ENCODE results near the gene TMEM214. TPM values are rescaled to one million over a fixed set of nuclear protein-coding genes. Genes with fewer than 3 reads are reported as not detected.

Gene TMEM214
- total and polyA plus RNA-seq, 2 of the 8 experiments (the other 6 are each of a cell fraction or from before 2014, with no cell fraction given), result 49.7 to 71.0 TPM

GRCh38 chr2:27039426-27039825, 6.7 kb downstream of the TMEM214 start:
- Histone ChIP-seq H2AK5ac (ENCODE audit: low read depth, low read length) (no peak overlapping the region), H3K4me1 (replicated peaks in 1 of 4; ENCODE audit: control insufficient read depth in 3 of 4, insufficient read depth in 4 of 4, low read length in 3 of 4) (no peaks in the 10 kb centered on the region), H2BK15ac (ENCODE audit: low read length) (no peak overlapping the region), H3K23me2 (ENCODE audit: low read depth, low read length) (no peaks in the 10 kb centered on the region), H3K27ac (ENCODE audit: low read depth, low read length) (no peak overlapping the region), H4K91ac (replicated peaks; ENCODE audit: insufficient read length, low read length) (no peak overlapping the region), H2BK12ac (ENCODE audit: low read depth, low read length) (no peak overlapping the region), H2BK20ac (ENCODE audit: low read length) (no peak overlapping the region), H4K5ac (ENCODE audit: insufficient read length, low read depth, low read length) (no peak overlapping the region), H3K23ac (ENCODE audit: insufficient read length) (no peak overlapping the region), H3K4ac (replicated peaks; ENCODE audit: insufficient read length, low read depth, low read length) (no peak overlapping the region), H3K14ac (ENCODE audit: insufficient read length) (no peak overlapping the region), H3K27me3 (replicated peaks in 1 of 4; ENCODE audit: control insufficient read depth in 3 of 4, extremely low read depth in 1 of 4, insufficient read depth in 3 of 4, low read length in 3 of 4) (no peaks in the 10 kb centered on the region), H3K18ac (ENCODE audit: extremely low read depth, low read length) (no peak overlapping the region), H2BK5ac (ENCODE audit: low read depth, low read length) (no peak overlapping the region), H3K9me3 (ENCODE audit: insufficient read depth in 2 of 2, low read depth in 1 of 2, low read length in 1 of 2) (no peaks in the 10 kb centered on the region), H3K56ac (replicated peaks; ENCODE audit: insufficient read length, low read depth, low read length) (no peak overlapping the region), H3K4me3 (ENCODE audit: extremely low read depth in 1 of 4, insufficient read depth in 2 of 4, low read depth in 3 of 4, low read length in 4 of 4) (no peak overlapping the region), H2AFZ (ENCODE audit: low read length) (no peak overlapping the region), H3K79me2 (ENCODE audit: control insufficient read depth in 1 of 2, insufficient read depth in 2 of 2, low read length in 2 of 2) (no peaks in the 10 kb centered on the region), H2BK120ac (replicated peaks; ENCODE audit: low read depth, low read length) (no peak overlapping the region), H4K20me1 (replicated peaks in 1 of 2; ENCODE audit: control insufficient read depth in 1 of 2, insufficient read depth in 2 of 2, low read length in 2 of 2) (peaks cover 2 to 6% of the 10 kb centered on the region in 2 experiments), H3K36me3 (ENCODE audit: control insufficient read depth in 2 of 4, insufficient read depth in 4 of 4, low read length in 3 of 4) (peaks cover 22 to 55% (median 42%) of the 10 kb centered on the region in 4 experiments; a peak in 7 of 8 replicates), H4K8ac (ENCODE audit: extremely low read depth, insufficient read depth, low read length) (no peak overlapping the region), H3K79me1 (ENCODE audit: low read depth, low read length) (no peaks in the 10 kb centered on the region; the same call in 1 of the 2 replicates), H3K9ac (replicated peaks in 1 of 4; ENCODE audit: extremely low read depth in 1 of 4, low read depth in 3 of 4, low read length in 3 of 4) (no peak overlapping the region), H3K4me2 (ENCODE audit: insufficient read depth in 1 of 2, low read depth in 2 of 2, low read length in 2 of 2) (no peak overlapping the region)
- CTCF ChIA-PET (ENCODE audit: partially characterized antibody), result interaction anchor here (0.6 to 7.3 kb wide), 5 partner anchors 10 to 194 kb away, joined by 3 to 41 read pairs (median 3); no protein-coding TSS in a partner anchor
- DNase-seq (ENCODE audit: low read depth in 1 of 2, low spot score in 2 of 2), result no peak
- TF ChIP-seq KDM4A (IDR thresholded peaks at IDR 0.05; ENCODE audit: low read depth, low read length, severe bottlenecking) (no peak), EZH2 (IDR thresholded peaks at IDR 0.05; ENCODE audit: low read depth, low read length, severe bottlenecking) (no peak), KDM1A (IDR thresholded peaks at IDR 0.05; ENCODE audit: borderline replicate concordance, low read length) (no peak), TEAD4 (IDR thresholded peaks at IDR 0.05; ENCODE audit: low read depth, low read length) (no peak), BACH1 (IDR thresholded peaks at IDR 0.05; ENCODE audit: low read length) (no peak), TBP (IDR thresholded peaks at IDR 0.05; ENCODE audit: low read depth, low read length) (no peak)
- no peak for FAIRE-seq
- POLR2A ChIA-PET (ENCODE audit: partially characterized antibody), result interaction anchor here (0.8 to 6.0 kb wide), 7 partner anchors 8 to 29 kb away, joined by 3 to 42 read pairs (median 4); partner anchors contain the start of gene AGBL5
- 74% methylated on average over 6 of the region's 6 CpGs; no CpG with 5 or more reads in 1 of the 2 experiments for WGBS, 2 experiments (ENCODE audit: extremely low coverage in 1 of 2, insufficient coverage in 1 of 2, insufficient read length in 1 of 2, insufficient replicate concordance in 2 of 2, low coverage in 1 of 2, low lambda C conversion rate in 2 of 2, missing lambda C conversion rate in 1 of 2)

All from H1 (cell line).